ENCODE data around the gene SPRR2D.
A peak's percentile ranks its signal among the peaks of the same experiment; 100 is the strongest.
"Not testable (repeated sequence)": the region's sequence is repeated elsewhere in the genome, so short reads cannot be mapped to it uniquely, and the experiment has no call there.

SPRR2D gene

DNA sequence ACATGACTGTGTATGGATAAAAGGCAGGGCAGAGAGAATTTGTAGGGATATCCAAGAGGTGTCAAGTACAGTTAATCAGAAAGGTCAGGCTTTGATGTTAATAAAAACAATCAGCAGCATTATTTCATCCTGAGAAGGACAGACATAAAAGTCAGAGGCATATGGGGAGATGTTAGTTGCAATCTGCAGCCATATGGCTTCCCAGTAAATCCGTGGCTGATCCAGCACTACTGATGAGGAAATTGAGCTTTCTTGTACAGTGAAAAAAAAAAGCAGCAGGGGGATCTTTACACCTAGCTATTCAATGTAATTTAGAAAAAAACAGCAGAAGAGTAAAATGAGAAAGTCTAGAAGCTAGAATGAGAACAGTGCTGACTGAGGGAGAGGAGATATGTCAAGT, 12.2 kb downstream of the SPRR2D start:
- no peaks in the 10 kb centered on the region for H3K9me3 ChIP-seq (ENCODE audit: severe bottlenecking)
- peaks cover 35% of the 10 kb centered on the region for H3K4me1 ChIP-seq (ENCODE audit: insufficient read depth, poor library complexity, severe bottlenecking)
- ATAC-seq (ENCODE audit: low read depth) (no peak), DNase-seq (ENCODE audit: low spot score) (no peak)
- H3K27me3 ChIP-seq (ENCODE audit: insufficient read depth, poor library complexity, severe bottlenecking), result no peaks in the 10 kb centered on the region
- no peak overlapping the region for H3K27ac ChIP-seq (ENCODE audit: poor library complexity, severe bottlenecking)
- no peak overlapping the region for H3K4me3 ChIP-seq (ENCODE audit: severe bottlenecking)
- TF ChIP-seq, protein P1, sequence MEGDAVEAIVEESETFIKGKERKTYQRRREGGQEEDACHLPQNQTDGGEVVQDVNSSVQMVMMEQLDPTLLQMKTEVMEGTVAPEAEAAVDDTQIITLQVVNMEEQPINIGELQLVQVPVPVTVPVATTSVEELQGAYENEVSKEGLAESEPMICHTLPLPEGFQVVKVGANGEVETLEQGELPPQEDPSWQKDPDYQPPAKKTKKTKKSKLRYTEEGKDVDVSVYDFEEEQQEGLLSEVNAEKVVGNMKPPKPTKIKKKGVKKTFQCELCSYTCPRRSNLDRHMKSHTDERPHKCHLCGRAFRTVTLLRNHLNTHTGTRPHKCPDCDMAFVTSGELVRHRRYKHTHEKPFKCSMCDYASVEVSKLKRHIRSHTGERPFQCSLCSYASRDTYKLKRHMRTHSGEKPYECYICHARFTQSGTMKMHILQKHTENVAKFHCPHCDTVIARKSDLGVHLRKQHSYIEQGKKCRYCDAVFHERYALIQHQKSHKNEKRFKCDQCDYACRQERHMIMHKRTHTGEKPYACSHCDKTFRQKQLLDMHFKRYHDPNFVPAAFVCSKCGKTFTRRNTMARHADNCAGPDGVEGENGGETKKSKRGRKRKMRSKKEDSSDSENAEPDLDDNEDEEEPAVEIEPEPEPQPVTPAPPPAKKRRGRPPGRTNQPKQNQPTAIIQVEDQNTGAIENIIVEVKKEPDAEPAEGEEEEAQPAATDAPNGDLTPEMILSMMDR (IDR thresholded peaks at IDR 0.05; ENCODE audit: poor library complexity, severe bottlenecking), result no peak
- H3K36me3 ChIP-seq (ENCODE audit: low read depth), result no peaks in the 10 kb centered on the region

GRCh38 chr1:153025797-153026196, 15.1 kb downstream of the SPRR2D start:
- TF ChIP-seq, protein P1 (IDR thresholded peaks at IDR 0.05; ENCODE audit: poor library complexity, severe bottlenecking), result no peak
- Histone ChIP-seq H3K27ac (ENCODE audit: poor library complexity, severe bottlenecking) (no peak overlapping the region), H3K4me3 (ENCODE audit: severe bottlenecking) (no peak overlapping the region), H3K4me1 (ENCODE audit: insufficient read depth, poor library complexity, severe bottlenecking) (peaks cover 13% of the 10 kb centered on the region), H3K27me3 (ENCODE audit: insufficient read depth, poor library complexity, severe bottlenecking) (no peaks in the 10 kb centered on the region), H3K36me3 (ENCODE audit: low read depth) (no peaks in the 10 kb centered on the region), H3K9me3 (ENCODE audit: severe bottlenecking) (no peaks in the 10 kb centered on the region)
- ATAC-seq (ENCODE audit: low read depth) (peak; percentile 50; the same call in 2 of the 3 replicates), DNase-seq (ENCODE audit: low spot score) (no peak)

DNA sequence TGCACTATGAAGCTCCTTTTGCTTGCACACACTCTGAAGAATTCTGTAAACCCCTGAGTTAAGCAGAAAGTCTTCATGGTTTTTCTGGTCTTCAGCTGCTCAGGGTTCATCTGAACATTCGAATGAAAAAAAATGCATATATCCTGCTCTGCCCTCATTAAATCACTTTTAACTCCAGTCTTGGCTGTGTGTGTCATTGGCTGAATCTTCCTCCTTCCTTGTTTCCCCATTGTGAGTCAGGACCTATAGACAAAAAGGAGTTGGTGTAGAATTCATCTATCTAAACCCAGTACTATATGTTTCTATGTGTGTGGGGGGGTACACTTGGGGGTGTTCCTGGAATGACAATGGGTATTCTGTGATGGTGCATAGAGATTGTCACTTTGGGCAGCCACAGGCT, 16.5 kb downstream of the SPRR2D start:
- H3K36me3 ChIP-seq (ENCODE audit: low read depth), result no peaks in the 10 kb centered on the region
- H3K27ac ChIP-seq (ENCODE audit: poor library complexity, severe bottlenecking), result no peak overlapping the region
- H3K4me3 ChIP-seq (ENCODE audit: severe bottlenecking), result no peak overlapping the region
- H3K4me1 ChIP-seq (ENCODE audit: insufficient read depth, poor library complexity, severe bottlenecking), result peaks cover 9% of the 10 kb centered on the region
- DNase-seq (ENCODE audit: low spot score), result no peak
- H3K9me3 ChIP-seq (ENCODE audit: severe bottlenecking), result no peaks in the 10 kb centered on the region
- no peak for ATAC-seq (ENCODE audit: low read depth)
- H3K27me3 ChIP-seq (ENCODE audit: insufficient read depth, poor library complexity, severe bottlenecking), result no peaks in the 10 kb centered on the region
- TF ChIP-seq, protein P1 (IDR thresholded peaks at IDR 0.05; ENCODE audit: poor library complexity, severe bottlenecking), result no peak

- no peaks in the 10 kb centered on the region for H3K27me3 ChIP-seq (ENCODE audit: insufficient read depth, poor library complexity, severe bottlenecking)
- H3K9me3 ChIP-seq (ENCODE audit: severe bottlenecking), result no peaks in the 10 kb centered on the region
- DNase-seq (ENCODE audit: low spot score) (no peak), ATAC-seq (ENCODE audit: low read depth) (no peak)
- no peak overlapping the region for H3K27ac ChIP-seq (ENCODE audit: poor library complexity, severe bottlenecking)
- TF ChIP-seq, protein P1 (IDR thresholded peaks at IDR 0.05; ENCODE audit: poor library complexity, severe bottlenecking), result no peak
- H3K36me3 ChIP-seq (ENCODE audit: low read depth), result no peaks in the 10 kb centered on the region
- peaks cover 9% of the 10 kb centered on the region for H3K4me1 ChIP-seq (ENCODE audit: insufficient read depth, poor library complexity, severe bottlenecking)
- no peak overlapping the region for H3K4me3 ChIP-seq (ENCODE audit: severe bottlenecking)
Measured at GRCh38 chr1:153023109-153023508, 17.8 kb downstream of the SPRR2D start.

DNA sequence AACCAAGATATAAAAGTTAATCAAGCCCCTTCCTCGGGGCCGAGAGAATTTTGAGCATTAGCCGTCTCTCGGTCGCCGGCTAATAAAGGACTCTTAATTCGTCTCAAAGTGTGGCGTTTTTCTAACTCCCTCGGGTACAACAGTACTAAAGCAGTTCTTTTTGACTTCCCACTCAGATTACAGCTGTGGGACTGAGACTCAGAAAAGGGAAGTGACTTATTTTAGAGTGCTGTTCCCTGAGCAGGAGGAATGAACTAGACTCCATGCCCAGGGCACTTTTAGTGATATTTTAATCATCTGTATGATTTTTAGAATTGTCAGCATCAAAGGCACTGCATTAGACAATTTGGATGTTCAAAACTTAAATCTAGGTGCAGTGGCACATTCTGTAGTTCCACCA, 18.6 kb downstream of the SPRR2D start:
- H3K27ac ChIP-seq (ENCODE audit: poor library complexity, severe bottlenecking); H3K4me1 ChIP-seq (ENCODE audit: insufficient read depth, poor library complexity, severe bottlenecking); H3K4me3 ChIP-seq (ENCODE audit: severe bottlenecking); H3K9me3 ChIP-seq (ENCODE audit: severe bottlenecking); H3K36me3 ChIP-seq (ENCODE audit: low read depth); DNase-seq (ENCODE audit: low spot score); H3K27me3 ChIP-seq (ENCODE audit: insufficient read depth, poor library complexity, severe bottlenecking); ATAC-seq (ENCODE audit: low read depth): not testable (repeated sequence)

DNA sequence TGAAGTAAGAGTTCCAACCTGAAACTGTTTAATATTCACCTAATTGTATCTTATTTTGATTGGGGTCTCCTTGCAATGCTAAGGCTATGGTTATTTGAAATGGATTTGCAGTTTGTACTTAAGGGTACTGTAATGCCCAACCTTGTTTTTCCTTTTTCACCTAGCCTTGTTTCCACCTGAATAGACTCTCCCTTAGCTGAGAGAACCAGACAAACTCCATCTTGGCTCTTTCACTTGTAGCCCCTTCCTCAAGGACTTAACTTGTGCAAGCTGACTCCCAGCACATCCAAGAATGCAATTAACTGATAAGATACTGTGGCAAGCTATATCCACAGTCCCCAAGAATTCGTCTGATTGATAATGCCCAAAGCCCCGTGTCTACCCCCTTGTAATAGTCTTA, 19.1 kb downstream of the SPRR2D start:
- not testable (repeated sequence) for H3K27ac ChIP-seq (ENCODE audit: poor library complexity, severe bottlenecking); ATAC-seq (ENCODE audit: low read depth); DNase-seq (ENCODE audit: low spot score); H3K4me1 ChIP-seq (ENCODE audit: insufficient read depth, poor library complexity, severe bottlenecking); H3K36me3 ChIP-seq (ENCODE audit: low read depth); H3K27me3 ChIP-seq (ENCODE audit: insufficient read depth, poor library complexity, severe bottlenecking); H3K9me3 ChIP-seq (ENCODE audit: severe bottlenecking); H3K4me3 ChIP-seq (ENCODE audit: severe bottlenecking)

DNA sequence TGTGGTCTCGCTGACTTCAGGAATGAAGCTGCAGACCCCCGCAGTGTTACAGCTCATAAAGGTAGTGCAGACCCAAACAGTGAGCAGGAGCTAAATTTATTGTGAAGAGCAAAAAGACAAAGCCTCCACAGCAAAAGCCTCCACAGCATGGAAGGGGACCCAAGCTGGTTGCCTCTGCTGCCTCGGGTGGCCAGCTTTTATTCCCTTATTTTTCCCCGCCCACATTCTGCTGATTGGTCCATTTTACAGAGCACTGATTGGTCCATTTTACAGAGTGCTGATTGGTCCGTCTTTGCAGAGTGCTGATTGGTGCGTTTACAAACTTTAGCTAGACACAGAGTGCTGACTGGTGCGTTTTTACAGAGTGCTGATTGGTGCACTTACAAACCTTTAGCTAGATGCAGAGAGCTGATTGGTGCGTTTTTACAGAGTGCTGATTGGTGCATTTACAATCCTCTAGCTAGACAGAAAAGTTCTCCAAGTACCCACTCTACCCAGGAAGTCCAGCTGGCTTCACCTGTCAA, 29.6 kb downstream of the SPRR2D start:
- H3K4me3 ChIP-seq (ENCODE audit: severe bottlenecking); H3K9me3 ChIP-seq (ENCODE audit: severe bottlenecking); DNase-seq (ENCODE audit: low spot score); H3K27ac ChIP-seq (ENCODE audit: poor library complexity, severe bottlenecking); H3K27me3 ChIP-seq (ENCODE audit: insufficient read depth, poor library complexity, severe bottlenecking); ATAC-seq (ENCODE audit: low read depth); H3K36me3 ChIP-seq (ENCODE audit: low read depth); H3K4me1 ChIP-seq (ENCODE audit: insufficient read depth, poor library complexity, severe bottlenecking): not testable (repeated sequence)

All from RWPE2 (cell line).